ENCODE measurements around the gene MMEL1.

The MMEL1 gene

DNA sequence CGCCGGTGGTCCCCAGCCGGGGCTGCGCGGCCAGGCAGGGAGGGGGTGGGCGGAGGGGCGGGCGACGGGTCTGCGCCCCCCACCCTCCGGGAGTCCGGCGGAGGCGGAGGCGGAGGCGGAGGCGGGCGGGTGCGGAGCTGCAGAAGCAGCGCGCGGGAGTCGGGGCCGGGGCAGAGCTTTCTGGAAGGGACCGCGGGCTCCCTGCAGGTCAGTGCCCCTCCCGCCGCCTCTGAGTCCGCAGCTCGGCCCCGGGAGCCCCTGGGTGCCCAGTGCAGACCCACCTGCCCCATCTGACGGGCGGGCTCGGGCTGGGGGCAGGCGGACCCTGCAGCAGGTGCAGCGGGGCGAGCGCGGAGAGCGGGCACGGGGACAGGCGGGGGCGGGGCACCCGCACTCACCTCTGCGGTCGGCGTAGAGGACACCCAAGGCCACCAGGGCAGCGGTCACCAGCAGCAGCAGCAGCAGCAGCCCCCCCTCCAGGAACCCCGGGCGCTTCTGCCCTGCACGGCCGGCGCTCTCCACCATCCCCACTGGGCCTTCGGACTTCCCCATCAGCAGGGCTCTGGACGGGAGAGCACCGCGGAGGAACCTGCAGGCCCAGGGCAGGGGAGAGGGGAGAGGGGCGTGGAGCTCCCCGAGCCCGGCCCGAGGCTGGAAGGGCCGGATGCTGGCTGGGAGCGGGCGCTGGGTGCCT, 3.7 kb downstream of the MMEL1 start:
- TF ChIP-seq, protein P1, sequence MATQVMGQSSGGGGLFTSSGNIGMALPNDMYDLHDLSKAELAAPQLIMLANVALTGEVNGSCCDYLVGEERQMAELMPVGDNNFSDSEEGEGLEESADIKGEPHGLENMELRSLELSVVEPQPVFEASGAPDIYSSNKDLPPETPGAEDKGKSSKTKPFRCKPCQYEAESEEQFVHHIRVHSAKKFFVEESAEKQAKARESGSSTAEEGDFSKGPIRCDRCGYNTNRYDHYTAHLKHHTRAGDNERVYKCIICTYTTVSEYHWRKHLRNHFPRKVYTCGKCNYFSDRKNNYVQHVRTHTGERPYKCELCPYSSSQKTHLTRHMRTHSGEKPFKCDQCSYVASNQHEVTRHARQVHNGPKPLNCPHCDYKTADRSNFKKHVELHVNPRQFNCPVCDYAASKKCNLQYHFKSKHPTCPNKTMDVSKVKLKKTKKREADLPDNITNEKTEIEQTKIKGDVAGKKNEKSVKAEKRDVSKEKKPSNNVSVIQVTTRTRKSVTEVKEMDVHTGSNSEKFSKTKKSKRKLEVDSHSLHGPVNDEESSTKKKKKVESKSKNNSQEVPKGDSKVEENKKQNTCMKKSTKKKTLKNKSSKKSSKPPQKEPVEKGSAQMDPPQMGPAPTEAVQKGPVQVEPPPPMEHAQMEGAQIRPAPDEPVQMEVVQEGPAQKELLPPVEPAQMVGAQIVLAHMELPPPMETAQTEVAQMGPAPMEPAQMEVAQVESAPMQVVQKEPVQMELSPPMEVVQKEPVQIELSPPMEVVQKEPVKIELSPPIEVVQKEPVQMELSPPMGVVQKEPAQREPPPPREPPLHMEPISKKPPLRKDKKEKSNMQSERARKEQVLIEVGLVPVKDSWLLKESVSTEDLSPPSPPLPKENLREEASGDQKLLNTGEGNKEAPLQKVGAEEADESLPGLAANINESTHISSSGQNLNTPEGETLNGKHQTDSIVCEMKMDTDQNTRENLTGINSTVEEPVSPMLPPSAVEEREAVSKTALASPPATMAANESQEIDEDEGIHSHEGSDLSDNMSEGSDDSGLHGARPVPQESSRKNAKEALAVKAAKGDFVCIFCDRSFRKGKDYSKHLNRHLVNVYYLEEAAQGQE (IDR thresholded peaks at IDR 0.05; ENCODE audit: low read depth), result no peak
- TF ChIP-seq TAF1 (IDR thresholded peaks at IDR 0.05; ENCODE audit: low read depth), result no peak

DNA sequence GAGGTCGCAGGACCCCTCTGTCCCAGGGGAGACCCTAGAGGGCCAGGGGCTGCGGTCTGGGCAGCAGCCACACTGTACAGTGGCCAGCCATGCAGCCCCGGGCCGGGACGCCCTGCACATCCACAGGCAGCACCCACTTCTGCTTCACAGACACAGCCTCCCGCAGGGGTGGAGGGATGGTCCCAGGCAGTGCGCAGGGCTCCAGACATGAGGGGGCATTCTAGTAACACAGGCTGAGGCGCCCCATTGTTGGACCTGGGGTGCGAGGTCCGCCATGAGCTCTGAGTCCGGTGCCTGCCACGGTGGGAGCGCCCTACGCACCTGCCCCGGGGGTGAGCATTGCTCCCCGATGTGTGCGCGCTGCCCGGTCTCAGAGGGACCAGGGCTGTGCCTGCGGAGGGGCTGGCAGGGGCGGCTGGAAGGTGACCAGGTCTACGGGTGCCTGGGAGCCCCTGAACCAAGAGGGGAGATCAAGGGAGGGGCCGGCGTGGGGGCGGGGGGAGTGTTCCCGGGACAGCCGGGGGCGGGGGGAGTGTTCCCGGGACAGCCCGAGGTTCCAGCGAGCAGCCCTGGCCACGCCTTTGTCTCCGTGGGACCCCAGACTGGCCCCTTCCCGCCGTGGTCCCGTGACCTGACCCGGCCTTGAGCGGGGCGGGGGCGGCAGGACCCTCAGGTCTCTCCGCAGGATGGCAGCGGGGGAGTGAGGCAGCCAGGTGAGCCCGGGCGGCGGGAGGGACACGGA, 4.5 kb downstream of the MMEL1 start:
- TF ChIP-seq TAF1 (IDR thresholded peaks at IDR 0.05; ENCODE audit: low read depth) (no peak), YY1 (IDR thresholded peaks at IDR 0.05; ENCODE audit: low read depth) (no peak), EGR1 (IDR thresholded peaks at IDR 0.05) (no peak), RAD21 (IDR thresholded peaks at IDR 0.05; ENCODE audit: low read depth) (no peak), CREB1 (IDR thresholded peaks at IDR 0.05; ENCODE audit: low read depth) (no peak), FOXM1 (IDR thresholded peaks at IDR 0.05; ENCODE audit: borderline replicate concordance, low read depth) (no peak)
- TF ChIP-seq, protein P2, sequence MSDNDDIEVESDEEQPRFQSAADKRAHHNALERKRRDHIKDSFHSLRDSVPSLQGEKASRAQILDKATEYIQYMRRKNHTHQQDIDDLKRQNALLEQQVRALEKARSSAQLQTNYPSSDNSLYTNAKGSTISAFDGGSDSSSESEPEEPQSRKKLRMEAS (IDR thresholded peaks at IDR 0.05), result no peak

DNA sequence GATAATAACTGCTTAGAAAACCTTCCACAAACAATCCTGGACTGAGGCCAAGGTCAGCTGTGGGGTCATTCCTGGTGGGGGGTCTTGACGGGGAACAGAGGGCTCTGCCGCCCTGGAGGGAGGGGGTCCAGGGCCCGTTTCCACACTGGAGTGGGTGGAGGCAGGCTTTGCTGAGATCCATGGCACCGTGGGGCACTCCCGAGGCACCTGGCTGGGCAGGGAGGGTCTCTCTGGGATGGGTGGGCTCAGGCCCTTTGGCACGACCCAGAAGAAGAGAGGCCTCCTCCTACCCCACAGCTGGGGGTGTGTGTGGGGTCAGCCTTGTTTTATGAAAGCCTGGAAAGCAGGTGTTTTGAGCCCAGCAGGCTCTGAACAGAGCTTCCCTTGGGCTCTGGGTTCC, 5.1 kb downstream of the MMEL1 start:
- TF ChIP-seq FOXM1 (IDR thresholded peaks at IDR 0.05; ENCODE audit: borderline replicate concordance, low read depth), result no peak
- no peak for TF ChIP-seq EP300 (IDR thresholded peaks at IDR 0.05; ENCODE audit: borderline replicate concordance)
- TF ChIP-seq CREB1 (IDR thresholded peaks at IDR 0.05; ENCODE audit: low read depth), result no peak
- TF ChIP-seq, protein P2 (IDR thresholded peaks at IDR 0.05), result no peak
- TF ChIP-seq NFIC (IDR thresholded peaks at IDR 0.05), result no peak
- TF ChIP-seq YY1 (IDR thresholded peaks at IDR 0.05; ENCODE audit: low read depth), result no peak
- TF ChIP-seq ZBTB7A (IDR thresholded peaks at IDR 0.05; ENCODE audit: low read depth), result no peak
- no peak for TF ChIP-seq CEBPB (IDR thresholded peaks at IDR 0.05)
- TF ChIP-seq EGR1 (IDR thresholded peaks at IDR 0.05), result no peak
- TF ChIP-seq TAF1 (IDR thresholded peaks at IDR 0.05; ENCODE audit: low read depth), result no peak
- no peak for TF ChIP-seq TCF12 (IDR thresholded peaks at IDR 0.05; ENCODE audit: low read depth)
- TF ChIP-seq USF1 (IDR thresholded peaks at IDR 0.05), result no peak
- no peak for TF ChIP-seq TEAD4 (IDR thresholded peaks at IDR 0.05)
- TF ChIP-seq, protein P1 (IDR thresholded peaks at IDR 0.05; ENCODE audit: low read depth), result no peak
- TF ChIP-seq RAD21 (IDR thresholded peaks at IDR 0.05; ENCODE audit: low read depth), result no peak

DNA sequence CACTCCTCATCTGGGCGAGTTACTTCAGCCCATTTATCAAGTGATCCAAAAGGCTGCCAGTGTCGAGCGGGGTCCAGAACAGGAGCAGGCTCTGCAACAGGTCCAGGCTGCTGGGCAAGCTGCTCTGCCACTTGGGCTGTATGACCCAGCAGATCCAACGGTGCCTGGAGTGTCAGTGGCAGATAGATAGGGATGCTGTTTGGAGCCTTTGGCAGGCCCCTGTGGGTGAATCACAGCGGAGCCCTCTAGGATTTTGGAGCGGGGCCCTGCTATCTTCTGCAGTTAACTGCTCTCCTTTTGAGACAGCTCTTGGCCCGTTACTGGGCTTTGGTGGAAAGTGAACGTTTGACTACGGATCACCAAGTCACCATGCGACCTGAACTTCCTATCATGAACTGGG, 7.5 kb downstream of the MMEL1 start:
- TF ChIP-seq CEBPB (IDR thresholded peaks at IDR 0.05) (no peak), FOXM1 (IDR thresholded peaks at IDR 0.05; ENCODE audit: borderline replicate concordance, low read depth) (no peak), RAD21 (IDR thresholded peaks at IDR 0.05; ENCODE audit: low read depth) (no peak), USF1 (IDR thresholded peaks at IDR 0.05) (no peak), TEAD4 (IDR thresholded peaks at IDR 0.05) (no peak), CREB1 (IDR thresholded peaks at IDR 0.05; ENCODE audit: low read depth) (no peak), EP300 (IDR thresholded peaks at IDR 0.05; ENCODE audit: borderline replicate concordance) (no peak), ZBTB7A (IDR thresholded peaks at IDR 0.05; ENCODE audit: low read depth) (no peak), EGR1 (IDR thresholded peaks at IDR 0.05) (no peak), TCF12 (IDR thresholded peaks at IDR 0.05; ENCODE audit: low read depth) (no peak), TAF1 (IDR thresholded peaks at IDR 0.05; ENCODE audit: low read depth) (no peak), YY1 (IDR thresholded peaks at IDR 0.05; ENCODE audit: low read depth) (no peak), NFIC (IDR thresholded peaks at IDR 0.05) (no peak)
- TF ChIP-seq, protein P2 (IDR thresholded peaks at IDR 0.05), result no peak
- TF ChIP-seq, protein P1 (IDR thresholded peaks at IDR 0.05; ENCODE audit: low read depth), result no peak
